GM18517 (cell line): Measurements from ENCODE around the gene SLC30A1.

Experiments used
- ATAC-seq: cut with Tn5 transposase; IDR thresholded peaks from one replicate; pipeline ENCODE4 v1.9.1; 2021; ENCODE audit warnings: mild to moderate bottlenecking, moderate library complexity; ENCODE audit not compliant: unreplicated experiment

The SLC30A1 gene

GRCh38 chr1:211526101-211526500 lies 52.9 kb downstream of the SLC30A1 start:
- no peak for ATAC-seq

GRCh38 chr1:211525101-211525676 lies 53.8 kb downstream of the SLC30A1 start:
- ATAC-seq: no peak

- ATAC-seq: no peak
Observed at GRCh38 chr1:211524521-211524920, 54.4 kb downstream of the SLC30A1 start.

- ATAC-seq: no peak
Observed at GRCh38 chr1:211522804-211523203, 56.2 kb downstream of the SLC30A1 start.
